ENCODE data around the gene STRN4. TPM values are rescaled to one million over a fixed set of nuclear protein-coding genes. Genes with fewer than 3 reads are reported as not detected.
A peak's percentile ranks its signal among the peaks of the same experiment; 100 is the strongest.

The STRN4 gene
- total RNA-seq, 1 experiment from 2014 or later = 107 TPM

DNA sequence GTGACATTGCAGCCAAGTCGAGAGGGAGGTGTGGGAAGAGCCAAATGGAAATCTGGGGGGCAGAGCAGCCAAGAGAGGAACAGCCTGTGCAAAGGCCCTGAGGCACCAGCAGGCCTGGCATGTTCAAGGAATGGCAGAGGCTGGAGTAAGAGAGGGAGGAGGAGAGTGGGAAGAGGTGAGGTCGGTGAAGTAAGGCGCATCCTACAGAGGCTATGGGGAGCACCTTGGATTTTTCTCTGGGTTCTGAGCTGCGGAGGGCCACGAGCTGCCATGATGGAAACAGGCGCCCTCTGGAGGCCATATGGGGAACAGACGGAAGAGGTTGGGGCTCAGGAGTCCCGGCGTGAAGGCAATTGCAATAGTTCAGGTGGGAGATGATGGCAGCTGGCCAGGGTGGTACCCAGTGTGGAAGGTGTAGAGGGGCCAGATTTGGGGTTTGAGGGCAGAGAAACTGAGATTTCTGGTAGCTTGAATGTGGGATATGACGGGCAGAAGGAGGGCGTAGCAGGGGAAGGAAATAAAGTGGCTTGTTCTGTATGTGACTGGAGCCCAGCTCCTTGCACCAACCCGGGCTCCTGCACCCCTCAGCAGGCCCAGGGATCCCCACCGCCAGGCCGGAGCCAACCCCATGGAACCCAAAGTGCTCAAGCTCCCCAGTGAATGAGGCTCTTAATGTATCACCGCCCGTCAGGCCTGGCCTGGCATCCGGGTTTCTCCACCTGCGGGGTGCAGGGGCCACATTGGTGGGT is 20.5 kb upstream of the STRN4 start (continued):
- TF ChIP-seq, protein P1, sequence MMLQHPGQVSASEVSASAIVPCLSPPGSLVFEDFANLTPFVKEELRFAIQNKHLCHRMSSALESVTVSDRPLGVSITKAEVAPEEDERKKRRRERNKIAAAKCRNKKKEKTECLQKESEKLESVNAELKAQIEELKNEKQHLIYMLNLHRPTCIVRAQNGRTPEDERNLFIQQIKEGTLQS (IDR thresholded peaks at IDR 0.05) = no peak
- TF ChIP-seq EZH2 (IDR thresholded peaks at IDR 0.05) = no peak
- no peak for TF ChIP-seq MAX (IDR thresholded peaks at IDR 0.05)
- TF ChIP-seq EGR1 (IDR thresholded peaks at IDR 0.05; ENCODE audit: low read depth) = no peak
- no peak for TF ChIP-seq FOSL1 (IDR thresholded peaks at IDR 0.05; ENCODE audit: low read depth)
- no peak for TF ChIP-seq SRF (IDR thresholded peaks at IDR 0.05; ENCODE audit: low read depth)
- TF ChIP-seq RAD21 (IDR thresholded peaks at IDR 0.05; ENCODE audit: low read depth) = peak; percentile 45
- no peak for TF ChIP-seq SP1 (IDR thresholded peaks at IDR 0.05; ENCODE audit: low read depth)
- no peak for TF ChIP-seq SIN3A (IDR thresholded peaks at IDR 0.05; ENCODE audit: low read depth)
- no peak for TF ChIP-seq CBX3 (IDR thresholded peaks at IDR 0.05; ENCODE audit: low read depth)
- TF ChIP-seq ZFX (IDR thresholded peaks at IDR 0.05) = no peak
- TF ChIP-seq CEBPB (IDR thresholded peaks at IDR 0.05; ENCODE audit: low read depth) = no peak
- TF ChIP-seq POLR2A (IDR thresholded peaks at IDR 0.05; ENCODE audit: borderline replicate concordance, extremely low read depth, insufficient read depth, insufficient read length) = no peak
- no peak for TF ChIP-seq ELF1 (IDR thresholded peaks at IDR 0.05; ENCODE audit: borderline replicate concordance, low read depth)
- TF ChIP-seq ZBTB33 (IDR thresholded peaks at IDR 0.05; ENCODE audit: extremely low read depth, insufficient replicate concordance, low read length) = no peak
